Body of pancreas (tissue), 4 donors: ENCODE results near the gene SLC9A8. TPM values are rescaled to one million over a fixed set of nuclear protein-coding genes. Genes with fewer than 3 reads are reported as not detected.

Source experiments
- ATAC-seq: fragments of 150-250 bp; one replicate; pipeline ENCODE4 v1.9.1; 2016
- DNase-seq, 4 donors: peaks; one replicate each; pipeline ENCODE4 v3.0.0-alpha.2; 2019
- H3K27ac ChIP-seq, 4 donors: fragments of 200-600 bp; sonication (generic); 1 replicate in 3 of 4; 2 replicates in 1 of 4; pipeline versions ENCODE4 v1.5.1 to v1.6.1; 2016 to 2019; ENCODE audit warnings: mild to moderate bottlenecking in 1 of 4, mixed read lengths in 1 of 4, moderate library complexity in 1 of 4
- H3K27me3 ChIP-seq, 2 donors: fragments of 200-600 bp; sonication (generic); one replicate each; pipeline ENCODE4 v1.6.0; 2016; ENCODE audit warnings: mild to moderate bottlenecking in 1 of 2
- H3K36me3 ChIP-seq, 2 donors: fragments of 200-600 bp; sonication (generic); replicated peaks in 1 of 2; 2 replicates each; pipeline ENCODE4 v1.5.1; 2016; ENCODE audit warnings: low read depth in 2 of 2; ENCODE audit not compliant: insufficient read depth in 1 of 2
- H3K4me1 ChIP-seq: fragments of 200-600 bp; sonication (generic); one replicate; pipeline ENCODE4 v1.6.0; 2016
- H3K4me3 ChIP-seq, 2 donors: fragments of 200-600 bp; sonication (generic); 1 replicate in 1 of 2; 2 replicates in 1 of 2; pipeline ENCODE4 v1.5.1; 2016 to 2019
- H3K9me3 ChIP-seq, 3 donors: fragments of 200-600 bp; sonication (generic); 1 replicate in 2 of 3; 2 replicates in 1 of 3; pipeline ENCODE4 v1.5.1; 2016
- POLR2A ChIP-seq, 3 donors: fragments of 450-650 bp; IDR thresholded peaks; one replicate each; pipeline ENCODE4 v1.6.1; 2016; ENCODE audit warnings: antibody characterized with exemption in 3 of 3, mild to moderate bottlenecking in 2 of 3
- WGBS, 2 donors: methylation state at CpG; one replicate each; pipeline ENCODE4 v1.1.5; 2017; 5-methylcytosine and 5-hydroxymethylcytosine counted together
- intact Hi-C: fragments of 100-400 bp; cut with DNase I; formaldehyde crosslinking; loops from one replicate; pipeline ENCODE4 v1.15.1; 2023
- total RNA-seq, 2 donors: library from RNA; depleted of rRNA; stranded (reverse); fragments of >200 nt; gene quantifications; one replicate each; pipeline ENCODE4 v1.1.0, GENCODE V29; 2016
- TF ChIP-seq, protein P1 (sequence below), 7 experiments: fragments of 450-650 bp in 4 of 7; fragments of 200-600 bp in 3 of 7; sonication (generic) in 3 of 7; IDR thresholded peaks; one replicate each; pipeline ENCODE4 v1.5.1; 2016 to 2019; ENCODE audit warnings: antibody characterized with exemption in 7 of 7

The SLC9A8 gene
- total RNA-seq, 2 donors from 2014 or later: 5.9 to 11.2 TPM

DNA sequence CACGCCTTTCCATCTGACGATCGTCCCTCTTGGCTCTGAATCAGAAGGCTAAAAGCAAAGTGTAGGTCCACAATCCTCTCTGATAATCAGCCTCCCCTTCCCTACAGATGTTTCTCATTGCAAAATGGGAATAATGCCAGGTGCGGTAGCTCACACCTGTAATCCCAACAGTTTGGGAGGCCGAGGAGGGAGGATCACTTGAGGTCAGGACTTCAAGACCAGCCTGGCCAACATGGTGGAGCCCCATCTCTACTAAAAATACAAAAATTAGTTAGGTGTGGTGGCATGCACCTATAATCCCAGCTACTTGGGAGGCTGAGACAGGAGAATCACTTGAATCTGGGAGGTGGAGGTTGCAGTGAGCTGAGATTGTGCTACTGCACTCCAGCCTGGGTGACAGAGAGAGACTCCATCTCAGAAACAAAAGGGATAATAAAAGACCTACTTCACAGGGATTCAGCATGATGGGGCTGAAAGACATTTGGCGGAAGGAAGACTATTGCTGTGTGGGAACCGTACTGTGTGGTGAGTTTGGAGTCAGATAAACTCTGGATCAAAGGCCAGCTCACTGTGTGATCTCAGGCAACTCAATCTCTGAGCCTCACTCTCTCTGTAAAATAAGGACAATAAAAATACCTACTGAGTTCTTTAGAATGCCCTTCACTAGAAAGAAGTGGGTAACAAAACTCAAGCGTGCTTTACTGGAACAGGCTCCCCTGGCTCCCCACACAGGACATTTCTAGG lies 15.9 kb upstream of the SLC9A8 start:
- no peak for TF ChIP-seq POLR2A (IDR thresholded peaks at IDR 0.05)
- TF ChIP-seq, protein P1, sequence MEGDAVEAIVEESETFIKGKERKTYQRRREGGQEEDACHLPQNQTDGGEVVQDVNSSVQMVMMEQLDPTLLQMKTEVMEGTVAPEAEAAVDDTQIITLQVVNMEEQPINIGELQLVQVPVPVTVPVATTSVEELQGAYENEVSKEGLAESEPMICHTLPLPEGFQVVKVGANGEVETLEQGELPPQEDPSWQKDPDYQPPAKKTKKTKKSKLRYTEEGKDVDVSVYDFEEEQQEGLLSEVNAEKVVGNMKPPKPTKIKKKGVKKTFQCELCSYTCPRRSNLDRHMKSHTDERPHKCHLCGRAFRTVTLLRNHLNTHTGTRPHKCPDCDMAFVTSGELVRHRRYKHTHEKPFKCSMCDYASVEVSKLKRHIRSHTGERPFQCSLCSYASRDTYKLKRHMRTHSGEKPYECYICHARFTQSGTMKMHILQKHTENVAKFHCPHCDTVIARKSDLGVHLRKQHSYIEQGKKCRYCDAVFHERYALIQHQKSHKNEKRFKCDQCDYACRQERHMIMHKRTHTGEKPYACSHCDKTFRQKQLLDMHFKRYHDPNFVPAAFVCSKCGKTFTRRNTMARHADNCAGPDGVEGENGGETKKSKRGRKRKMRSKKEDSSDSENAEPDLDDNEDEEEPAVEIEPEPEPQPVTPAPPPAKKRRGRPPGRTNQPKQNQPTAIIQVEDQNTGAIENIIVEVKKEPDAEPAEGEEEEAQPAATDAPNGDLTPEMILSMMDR (IDR thresholded peaks at IDR 0.05): no peak
- Histone ChIP-seq H3K36me3 (no peaks in the 10 kb centered on the region), H3K4me1 (no peaks in the 10 kb centered on the region), H3K4me3 (no peak overlapping the region), H3K27ac (no peak overlapping the region), H3K27me3 (no peaks in the 10 kb centered on the region), H3K9me3 (no peaks in the 10 kb centered on the region)
- intact Hi-C loops: no loop called here
- DNase-seq (no peak), ATAC-seq (no peak)
- 73 to 80% methylated on average over 8 of the region's 8 CpGs for WGBS, 2 donors

DNA sequence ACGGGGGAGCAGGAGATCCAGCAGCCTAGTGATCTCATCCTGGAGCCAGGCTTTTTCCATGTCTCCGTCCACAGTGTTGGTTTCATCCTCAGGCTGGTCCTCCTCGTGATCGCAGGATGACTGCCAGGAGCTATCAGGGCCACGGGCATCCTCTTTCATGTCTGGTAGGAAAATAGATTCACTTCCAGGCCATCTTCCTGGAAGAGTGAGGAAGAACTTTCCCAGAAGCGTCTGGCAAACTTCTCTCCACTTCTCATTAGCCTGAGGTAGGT lies 15.3 kb upstream of the SLC9A8 start:
- Histone ChIP-seq H3K4me1 (no peaks in the 10 kb centered on the region), H3K27ac (no peak overlapping the region), H3K4me3 (no peak overlapping the region), H3K9me3 (no peaks in the 10 kb centered on the region), H3K27me3 (no peaks in the 10 kb centered on the region), H3K36me3 (no peaks in the 10 kb centered on the region)
- no peak for TF ChIP-seq POLR2A (IDR thresholded peaks at IDR 0.05)
- TF ChIP-seq, protein P1 (IDR thresholded peaks at IDR 0.05): no peak
- ATAC-seq: no peak
- WGBS, 2 donors: 70 to 72% methylated on average over 6 of the region's 6 CpGs
- DNase-seq: no peak
- intact Hi-C loops: no loop called here

DNA sequence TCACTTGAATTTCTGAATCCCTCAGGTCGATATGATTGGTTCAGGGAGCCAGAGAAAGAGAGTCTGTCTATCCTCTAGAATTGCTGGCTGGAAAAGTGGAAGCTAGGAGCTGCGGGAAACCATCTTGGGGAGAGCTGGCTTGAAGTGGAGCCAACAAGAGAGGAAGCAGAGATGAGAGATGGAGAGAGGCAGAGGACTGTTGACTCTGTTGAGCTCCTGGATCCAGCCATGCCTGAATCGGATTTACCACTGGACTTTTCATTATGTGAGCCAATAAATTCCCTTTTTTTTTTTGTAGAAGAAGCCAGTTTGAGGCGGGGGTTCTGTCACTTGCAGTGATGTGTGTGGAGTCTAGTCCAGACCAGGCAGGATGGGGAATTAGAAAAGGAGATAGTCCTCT lies 13.9 kb upstream of the SLC9A8 start:
- TF ChIP-seq POLR2A (IDR thresholded peaks at IDR 0.05): no peak
- TF ChIP-seq, protein P1 (IDR thresholded peaks at IDR 0.05): no peak
- Histone ChIP-seq H3K27me3 (no peaks in the 10 kb centered on the region), H3K4me3 (no peak overlapping the region), H3K4me1 (no peaks in the 10 kb centered on the region), H3K27ac (no peak overlapping the region), H3K36me3 (no peaks in the 10 kb centered on the region), H3K9me3 (no peaks in the 10 kb centered on the region)
- intact Hi-C loops: no loop called here
- no peak for ATAC-seq
- 70 to 77% methylated on average over 4 of the region's 4 CpGs for whole genome bisulfite sequencing, 2 donors
- DNase-seq: no peak

DNA sequence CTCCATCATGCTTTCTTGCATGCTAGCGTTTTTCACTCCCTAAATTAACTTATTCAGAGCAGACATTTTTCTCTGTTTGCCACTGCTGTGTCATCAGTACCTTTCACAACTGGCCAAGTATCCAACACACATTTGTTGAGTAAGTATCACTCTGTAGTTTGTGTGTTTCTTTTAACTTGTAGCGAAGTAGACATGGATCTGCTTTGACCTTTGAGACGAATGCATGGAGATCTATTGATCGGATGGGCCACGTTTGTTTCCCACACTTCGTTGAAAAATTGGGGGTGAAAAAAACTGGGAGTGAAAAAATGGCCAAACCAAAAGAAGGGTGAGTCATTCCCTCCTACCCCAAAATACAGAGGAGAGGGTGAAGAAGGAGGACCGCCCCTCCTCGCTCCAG lies 12.9 kb upstream of the SLC9A8 start:
- TF ChIP-seq, protein P1 (IDR thresholded peaks at IDR 0.05): no peak
- TF ChIP-seq POLR2A (IDR thresholded peaks at IDR 0.05): no peak
- Histone ChIP-seq H3K4me1 (no peaks in the 10 kb centered on the region), H3K9me3 (no peaks in the 10 kb centered on the region), H3K27ac (no peak overlapping the region), H3K36me3 (no peaks in the 10 kb centered on the region), H3K4me3 (no peak overlapping the region), H3K27me3 (no peaks in the 10 kb centered on the region)
- WGBS, 2 donors: 57 to 70% methylated on average over 8 of the region's 8 CpGs
- DNase-seq (no peak), ATAC-seq (no peak)
- intact Hi-C loops: no loop called here

DNA sequence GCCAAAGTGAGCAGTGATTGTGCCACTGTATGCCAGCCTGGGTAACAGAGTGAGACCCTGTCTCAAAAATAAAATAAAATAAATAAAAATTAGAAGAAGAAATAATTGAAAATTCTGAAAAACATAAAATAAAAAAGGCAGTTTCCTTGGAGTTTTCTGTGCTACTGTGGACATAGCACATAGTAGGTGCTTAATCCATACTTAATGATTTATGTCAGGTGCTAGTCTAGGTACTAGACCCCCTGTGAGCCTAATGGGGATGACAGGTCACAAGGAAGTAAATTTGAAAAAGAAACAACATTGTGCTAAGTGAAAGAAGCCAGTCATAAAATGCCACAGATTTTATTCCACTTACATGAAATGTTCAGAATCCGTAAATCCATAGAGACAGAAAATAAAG lies 9.2 kb upstream of the SLC9A8 start:
- ATAC-seq: no peak
- Histone ChIP-seq H3K36me3 (no peaks in the 10 kb centered on the region), H3K4me3 (no peak overlapping the region), H3K27ac (no peak overlapping the region), H3K27me3 (no peaks in the 10 kb centered on the region), H3K9me3 (no peaks in the 10 kb centered on the region), H3K4me1 (no peaks in the 10 kb centered on the region)
- intact Hi-C loops: no loop called here
- no peak for DNase-seq
- WGBS, 2 donors: 59 to 64% methylated on average over 1 of the region's 1 CpG
- TF ChIP-seq POLR2A (IDR thresholded peaks at IDR 0.05): no peak
